B cell (primary cell): ENCODE results near the gene DNAJB12. TPM values are rescaled to one million over a fixed set of nuclear protein-coding genes. Genes with fewer than 3 reads are reported as not detected.
A peak's percentile ranks its signal among the peaks of the same experiment; 100 is the strongest.

ENCODE experiments used
- ATAC-seq: fragments of 200-7000 bp; cut with Tn5 transposase; one replicate; pipeline ENCODE4 v1.10.0; 2021; ENCODE audit warnings: low read depth, mild to moderate bottlenecking, moderate number of reproducible peaks, moderate library complexity
- CTCF ChIA-PET: fragments of 350-600 bp; sonication (Branson Sonifier 250); formaldehyde crosslinking; loops from one replicate; lab custom pipeline; 2021; ENCODE audit warnings: antibody characterized with exemption, inconsistent platforms; lab: Charles Lee
- POLR2A ChIA-PET: fragments of 350-600 bp; sonication (Branson Sonifier 250); formaldehyde crosslinking; loops from one replicate; lab custom pipeline; 2021; ENCODE audit warnings: antibody characterized with exemption; lab: Charles Lee
- DNase-seq: peaks from one replicate; pipeline ENCODE4 v3.0.0; 2013
- H2AFZ ChIP-seq: 2 replicates; pipeline ENCODE4 v1.6.1; 2012; ENCODE audit warnings: mild to moderate bottlenecking, low read depth, low read length; ENCODE audit not compliant: insufficient read depth, poor library complexity, severe bottlenecking
- H3K27ac ChIP-seq, 2 donors: 1 replicate in 1 of 2; 2 replicates in 1 of 2; pipeline ENCODE4 v1.5.1; 2012 to 2013; ENCODE audit warnings: low read length in 2 of 2, mild to moderate bottlenecking in 2 of 2, moderate library complexity in 1 of 2
- H3K27me3 ChIP-seq, 4 experiments: fragments of 200-600 bp in 1 of 4; sonication (generic) in 1 of 4; replicated peaks in 1 of 4; 1 replicate in 2 of 4; 2 replicates in 2 of 4; pipeline versions ENCODE4 v1.6.1 to v1.7.0; 2013 to 2016; ENCODE audit warnings: low read length in 3 of 4, mild to moderate bottlenecking in 2 of 4, mixed read lengths in 1 of 4, moderate library complexity in 1 of 4; ENCODE audit not compliant: insufficient read depth in 4 of 4, control insufficient read depth in 3 of 4; ENCODE audit errors: control extremely low read depth in 1 of 4
- H3K36me3 ChIP-seq, 2 experiments: replicated peaks in 1 of 2; 1 replicate in 1 of 2; 2 replicates in 1 of 2; pipeline versions ENCODE4 v1.6.1 to v1.7.1; 2013; ENCODE audit warnings: low read length in 1 of 2; ENCODE audit not compliant: insufficient read depth in 2 of 2, control insufficient read depth in 1 of 2; ENCODE audit errors: control extremely low read depth in 1 of 2, extremely low read depth in 1 of 2
- H3K4me1 ChIP-seq, 2 donors: fragments of 200-600 bp in 1 of 2; sonication (generic) in 1 of 2; 1 replicate in 1 of 2; 2 replicates in 1 of 2; pipeline versions ENCODE4 v1.5.1 to v1.6.1; 2013 to 2017; ENCODE audit warnings: low read length in 2 of 2; ENCODE audit not compliant: control insufficient read depth in 2 of 2, insufficient read depth in 2 of 2
- H3K4me2 ChIP-seq: replicated peaks from 2 replicates; pipeline ENCODE3; 2012; ENCODE audit warnings: mild to moderate bottlenecking, low read depth, low read length; ENCODE audit not compliant: poor library complexity, severe bottlenecking
- H3K4me3 ChIP-seq, 5 experiments: fragments of 200-600 bp in 1 of 5; sonication (generic) in 1 of 5; 1 replicate in 3 of 5; 2 replicates in 2 of 5; pipeline versions ENCODE4 v1.5.1 to v1.7.0; 2011 to 2016; ENCODE audit warnings: low read length in 4 of 5, mild to moderate bottlenecking in 4 of 5, low read depth in 2 of 5, control low read depth in 1 of 5, moderate library complexity in 1 of 5; ENCODE audit not compliant: insufficient read depth in 1 of 5; ENCODE audit errors: control extremely low read depth in 1 of 5, extremely low read depth in 1 of 5
- H3K79me2 ChIP-seq: fragments of 200-600 bp; sonication (generic); one replicate; pipeline ENCODE4 v1.6.0; 2016; ENCODE audit warnings: low read length; ENCODE audit not compliant: control insufficient read depth, insufficient read depth
- H3K9ac ChIP-seq: fragments of 200-600 bp; sonication (generic); 2 replicates; pipeline ENCODE4 v1.6.1; 2017; ENCODE audit warnings: mild to moderate bottlenecking, low read length, moderate library complexity
- H3K9me3 ChIP-seq, 3 donors: one replicate each; pipeline versions ENCODE4 v1.6.1 to v1.7.1; 2013; ENCODE audit warnings: low read length in 2 of 3; ENCODE audit not compliant: control insufficient read depth in 2 of 3, insufficient read depth in 1 of 3; ENCODE audit errors: control extremely low read depth in 1 of 3
- H4K20me1 ChIP-seq: 2 replicates; pipeline ENCODE4 v1.6.0; 2012; ENCODE audit warnings: mild to moderate bottlenecking, low read length; ENCODE audit not compliant: insufficient read depth, control insufficient read depth, poor library complexity, severe bottlenecking
- H3K27ac Mint-ChIP-seq: one replicate; pipeline ENCODE4 v1.8.0; 2021; ENCODE audit warnings: mixed read lengths
- H3K27me3 Mint-ChIP-seq: one replicate; pipeline ENCODE4 v1.8.0; 2021; ENCODE audit warnings: mixed read lengths
- H3K4me1 Mint-ChIP-seq: one replicate; pipeline ENCODE4 v1.8.0; 2021; ENCODE audit warnings: mixed read lengths
- H3K4me3 Mint-ChIP-seq: one replicate; pipeline ENCODE4 v1.8.0; 2021; ENCODE audit warnings: mixed read lengths
- H3K9me3 Mint-ChIP-seq: one replicate; pipeline ENCODE4 v1.8.0; 2022; ENCODE audit warnings: mixed read lengths; ENCODE audit not compliant: insufficient read depth
- EZH2 ChIP-seq: IDR thresholded peaks from 2 replicates; pipeline ENCODE4 v1.6.1; 2012; ENCODE audit warnings: borderline replicate concordance, low read depth, mild to moderate bottlenecking, moderate library complexity, low read length; ENCODE audit not compliant: insufficient read depth, poor library complexity, severe bottlenecking
- WGBS: methylation state at CpG from one replicate; pipeline ENCODE4 v1.1.5; 2013; ENCODE audit warnings: missing lambda C conversion rate; ENCODE audit not compliant: insufficient coverage; 5-methylcytosine and 5-hydroxymethylcytosine counted together
- intact Hi-C: fragments of 100-400 bp; cut with micrococcal nuclease; formaldehyde crosslinking; loops from one replicate; pipeline ENCODE4 v1.10.0; 2022
- polyA plus RNA-seq: library from polyadenylated mRNA; depleted of rRNA; stranded (reverse); fragments of >200 nt; gene quantifications from 2 replicates; pipeline ENCODE4 v1.2.3, GENCODE V29; 2012
- total RNA-seq, 2 donors: library from RNA; stranded (reverse); fragments of 120-200 nt in 1 of 2; gene quantifications; 1 replicate in 1 of 2; 2 replicates in 1 of 2; pipeline versions ENCODE4 v1.2.3 to v1.2.4, GENCODE V29; 2013 to 2022
- TF ChIP-seq, protein P1 (sequence below): fragments of 200-600 bp; IDR thresholded peaks from one replicate; pipeline ENCODE4 v1.8.0; 2022; ENCODE audit warnings: antibody characterized with exemption, mild to moderate bottlenecking

Gene DNAJB12
- total and polyA plus RNA-seq, 2 donors (not counting 1 experiment from before 2014, with no cell fraction given) = 16.1 to 42.3 TPM

DNA sequence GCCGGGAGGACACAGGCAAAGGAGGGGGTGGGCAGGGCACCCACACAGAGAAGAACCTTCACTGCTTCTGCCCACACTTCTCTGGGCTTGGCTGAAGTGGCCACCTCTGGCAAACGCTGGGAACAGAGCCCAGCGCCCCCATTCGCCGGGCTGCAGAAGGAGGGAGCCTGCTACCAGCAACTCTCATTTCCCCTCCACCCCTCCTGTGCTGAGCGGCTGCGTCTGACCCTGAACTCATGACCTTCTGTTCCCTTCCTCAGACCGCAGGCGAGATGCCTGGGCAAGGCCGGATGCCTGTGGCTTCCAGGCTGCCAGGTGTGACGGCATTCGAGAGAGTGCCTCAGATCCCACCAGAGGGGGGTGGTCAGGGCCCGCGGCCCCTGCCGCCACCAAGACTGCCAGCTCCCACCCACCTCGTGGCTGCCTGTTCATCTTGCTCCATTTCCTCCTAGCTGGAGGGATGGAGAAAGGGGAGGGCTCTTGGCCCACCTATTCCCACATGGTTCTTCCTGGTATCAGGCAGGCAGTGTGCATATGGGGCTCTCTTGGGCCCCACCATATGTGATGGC, 19.8 kb downstream of the DNAJB12 start:
- intact Hi-C loops = loop anchor here (1.0 to 5.0 kb wide), 5 partner anchors 15 to 248 kb away; partner anchors contain the start of gene SPOCK2
- Mint-ChIP-seq H3K4me3 (peak overlapping the region; percentile 60), H3K9me3 (no peaks in the 10 kb centered on the region), H3K27me3 (no peaks in the 10 kb centered on the region), H3K27ac (peak overlapping the region; percentile 86), H3K4me1 (peaks cover 73% of the 10 kb centered on the region)
- peak; percentile 52 for ATAC-seq
- no peaks in the 10 kb centered on the region for H4K20me1 ChIP-seq
- H3K9me3 ChIP-seq = no peaks in the 10 kb centered on the region
- no peaks in the 10 kb centered on the region for H3K27me3 ChIP-seq
- H3K4me1 ChIP-seq = peaks cover 66 to 74% of the 10 kb centered on the region in 2 donors
- ChIA-PET POLR2A (interaction anchor here (0.5 to 6.2 kb wide), 13 partner anchors 12 to 286 kb away, joined by 3 to 73 read pairs (median 5); partner anchors contain the start of genes ASCC1 and DDIT4), CTCF (interaction anchor here (0.6 to 13.9 kb wide), 30 partner anchors 9 to 438 kb away, joined by 3 to 333 read pairs (median 5); partner anchors contain the start of genes ANAPC16, ASCC1 and DDIT4)
- 1% methylated on average over 14 of the region's 16 CpGs for WGBS
- H3K4me3 ChIP-seq = peak overlapping the region in 2 of 5 experiments; percentile 16 to 17
- TF ChIP-seq, protein P1, sequence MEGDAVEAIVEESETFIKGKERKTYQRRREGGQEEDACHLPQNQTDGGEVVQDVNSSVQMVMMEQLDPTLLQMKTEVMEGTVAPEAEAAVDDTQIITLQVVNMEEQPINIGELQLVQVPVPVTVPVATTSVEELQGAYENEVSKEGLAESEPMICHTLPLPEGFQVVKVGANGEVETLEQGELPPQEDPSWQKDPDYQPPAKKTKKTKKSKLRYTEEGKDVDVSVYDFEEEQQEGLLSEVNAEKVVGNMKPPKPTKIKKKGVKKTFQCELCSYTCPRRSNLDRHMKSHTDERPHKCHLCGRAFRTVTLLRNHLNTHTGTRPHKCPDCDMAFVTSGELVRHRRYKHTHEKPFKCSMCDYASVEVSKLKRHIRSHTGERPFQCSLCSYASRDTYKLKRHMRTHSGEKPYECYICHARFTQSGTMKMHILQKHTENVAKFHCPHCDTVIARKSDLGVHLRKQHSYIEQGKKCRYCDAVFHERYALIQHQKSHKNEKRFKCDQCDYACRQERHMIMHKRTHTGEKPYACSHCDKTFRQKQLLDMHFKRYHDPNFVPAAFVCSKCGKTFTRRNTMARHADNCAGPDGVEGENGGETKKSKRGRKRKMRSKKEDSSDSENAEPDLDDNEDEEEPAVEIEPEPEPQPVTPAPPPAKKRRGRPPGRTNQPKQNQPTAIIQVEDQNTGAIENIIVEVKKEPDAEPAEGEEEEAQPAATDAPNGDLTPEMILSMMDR = no peak
- no peak for TF ChIP-seq EZH2
- H3K79me2 ChIP-seq = no peaks in the 10 kb centered on the region
- peak overlapping the region; percentile 66 for H3K4me2 ChIP-seq
- H3K27ac ChIP-seq = peak overlapping the region; percentile 86 to 93
- H3K9ac ChIP-seq = peak overlapping the region; percentile 28
- peaks cover 0 to 22% of the 10 kb centered on the region in 2 experiments for H3K36me3 ChIP-seq
- DNase-seq = peak; percentile 92
- H2AFZ ChIP-seq = no peak overlapping the region
